Naive B cell (primary cell): Measurements from ENCODE around the gene SFMBT2. TPM values are rescaled to one million over a fixed set of nuclear protein-coding genes. Genes with fewer than 3 reads are reported as not detected.

Experiments
- ATAC-seq, 2 donors: fragments of 150-1000 bp; cut with Tn5 transposase; 2 replicates each; pipeline ENCODE4 v1.10.0; 2021; ENCODE audit warnings: low read depth in 2 of 2, mild to moderate bottlenecking in 2 of 2, moderate library complexity in 2 of 2
- DNase-seq: peaks from one replicate; pipeline ENCODE4 v3.0.0; 2022
- H3K27ac Mint-ChIP-seq, 6 donors: one replicate each; pipeline ENCODE4 v1.8.0; 2020 to 2022; ENCODE audit warnings: mild to moderate bottlenecking in 6 of 6, mixed read lengths in 6 of 6, moderate library complexity in 5 of 6, inconsistent platforms in 2 of 6
- H3K27me3 Mint-ChIP-seq, 3 donors: one replicate each; pipeline ENCODE4 v1.8.0; 2021 to 2022; ENCODE audit warnings: mixed read lengths in 3 of 3, mild to moderate bottlenecking in 1 of 3
- H3K36me3 Mint-ChIP-seq, 2 donors: one replicate each; pipeline ENCODE4 v1.8.0; 2020 to 2022; ENCODE audit warnings: mixed read lengths in 2 of 2, inconsistent platforms in 1 of 2, mild to moderate bottlenecking in 1 of 2
- H3K4me1 Mint-ChIP-seq, 3 donors: one replicate each; pipeline ENCODE4 v1.8.0; 2020 to 2022; ENCODE audit warnings: mixed read lengths in 3 of 3, inconsistent platforms in 1 of 3, mild to moderate bottlenecking in 1 of 3, moderate library complexity in 1 of 3
- H3K4me3 Mint-ChIP-seq, 8 donors: one replicate each; pipeline ENCODE4 v1.8.0; 2020 to 2022; ENCODE audit warnings: mild to moderate bottlenecking in 8 of 8, mixed read lengths in 8 of 8, moderate library complexity in 8 of 8, inconsistent platforms in 2 of 8
- H3K9me3 Mint-ChIP-seq, 7 donors: one replicate each; pipeline ENCODE4 v1.8.0; 2020 to 2022; ENCODE audit warnings: mixed read lengths in 7 of 7, mild to moderate bottlenecking in 5 of 7, inconsistent platforms in 2 of 7, moderate library complexity in 1 of 7
- polyA plus RNA-seq, 6 donors: library from polyadenylated mRNA; unstranded; fragments of 300-500 nt; fragmentation: Illumina TruSeq; gene quantifications; one replicate each; pipeline ENCODE4 v1.2.3, GENCODE V29; 2021; ENCODE audit warnings: low read depth in 6 of 6

Gene SFMBT2
- polyA plus RNA-seq, 6 donors from 2014 or later = 1.0 to 2.3 (median 2.0) TPM; not detected in 1

DNA sequence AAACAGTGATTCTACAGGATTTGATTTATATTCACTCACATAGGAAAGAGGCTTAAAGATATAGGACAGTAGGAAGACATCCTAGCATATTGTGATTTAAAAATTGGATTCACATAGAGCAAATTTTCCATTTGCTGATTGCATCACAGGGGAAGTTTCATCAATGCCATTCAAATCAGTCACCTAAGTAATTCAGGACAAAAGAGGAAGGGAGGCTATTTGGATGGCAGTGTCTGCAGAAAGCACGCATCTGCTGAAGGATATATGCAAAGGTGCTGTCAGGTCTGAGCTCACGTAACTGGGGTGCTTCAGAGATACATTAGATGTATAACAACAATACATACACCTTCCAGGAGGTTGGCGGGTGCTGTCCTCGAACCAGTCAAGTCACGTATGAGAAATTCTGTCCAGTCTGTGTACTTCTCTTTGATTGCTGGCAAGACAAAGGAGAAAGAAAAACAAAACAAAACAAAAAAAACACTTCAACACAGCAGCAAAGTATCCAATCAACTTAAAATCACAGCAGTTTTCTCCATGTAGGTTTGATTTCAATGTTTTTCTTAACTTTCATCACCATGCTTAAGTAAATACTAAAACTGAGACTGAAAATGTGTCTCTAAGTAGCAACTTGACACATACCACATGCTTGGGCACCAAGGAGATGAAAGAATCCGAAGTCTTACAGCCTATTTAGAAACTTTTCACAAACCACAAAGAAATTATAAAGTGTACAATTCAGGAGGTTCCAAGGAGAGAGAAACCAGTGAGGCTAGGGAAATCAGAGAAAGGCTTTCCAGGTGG is 125.1 kb downstream of the SFMBT2 start:
- Mint-ChIP-seq H3K4me1 (peaks cover 0 to 9% (median 7%) of the 10 kb centered on the region in 3 donors), H3K27ac (no peak overlapping the region), H3K27me3 (no peaks in the 10 kb centered on the region), H3K4me3 (no peak overlapping the region), H3K9me3 (no peaks in the 10 kb centered on the region), H3K36me3 (no peaks in the 10 kb centered on the region)
- DNase-seq = no peak
- no peak for ATAC-seq

DNA sequence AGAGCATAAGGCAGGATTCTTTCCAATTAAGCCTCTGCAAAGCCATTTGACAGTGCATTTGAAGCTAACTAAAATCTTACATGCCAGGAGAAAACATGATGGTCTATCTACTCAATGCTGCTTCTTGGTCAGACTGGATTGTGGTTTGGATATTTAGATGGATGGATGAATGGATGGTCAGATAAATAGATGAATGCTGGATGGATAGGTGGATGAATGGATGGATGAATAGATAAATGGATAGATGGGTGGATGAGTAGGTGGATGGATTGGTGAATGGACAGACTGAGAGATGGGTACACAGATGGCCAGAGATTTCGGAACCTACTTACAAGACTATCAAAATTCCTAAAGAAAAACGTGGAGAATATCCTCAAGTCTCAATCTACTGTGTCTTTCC is 127.6 kb downstream of the SFMBT2 start:
- Mint-ChIP-seq H3K36me3 (no peaks in the 10 kb centered on the region), H3K27ac (peak overlapping the region in 1 of 6 donors; percentile 2), H3K4me1 (peaks cover 0 to 10% (median 5%) of the 10 kb centered on the region in 3 donors), H3K4me3 (no peak overlapping the region), H3K9me3 (peaks cover 0 to 1% (median 0%) of the 10 kb centered on the region in 7 donors), H3K27me3 (no peaks in the 10 kb centered on the region)
- no peak for DNase-seq
- ATAC-seq = no peak

DNA sequence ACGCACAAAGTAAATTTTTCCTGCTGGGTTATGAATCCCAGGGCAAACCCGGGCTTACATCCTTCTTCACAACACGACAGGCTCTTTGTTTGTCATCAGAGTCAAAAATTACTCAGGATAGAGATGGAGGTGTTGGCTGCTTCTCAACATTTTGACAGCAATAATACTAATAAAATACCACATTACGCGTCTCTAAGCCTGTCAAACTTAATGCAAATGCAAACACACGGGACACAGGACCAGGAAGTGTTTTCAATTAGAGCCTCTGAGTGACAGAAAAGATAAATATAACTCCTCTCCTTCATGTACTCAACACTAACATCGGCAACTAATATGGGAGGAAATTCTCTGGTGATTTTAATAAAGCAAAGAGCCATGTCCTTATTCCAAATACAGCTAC is 128.4 kb downstream of the SFMBT2 start:
- no peak for ATAC-seq
- Mint-ChIP-seq H3K27ac (no peak overlapping the region), H3K36me3 (no peaks in the 10 kb centered on the region), H3K9me3 (peaks cover 0 to 1% (median 0%) of the 10 kb centered on the region in 7 donors), H3K27me3 (no peaks in the 10 kb centered on the region), H3K4me3 (no peak overlapping the region), H3K4me1 (peaks cover 0 to 10% (median 5%) of the 10 kb centered on the region in 3 donors)
- no peak for DNase-seq

GRCh38 chr10:7281429-7281828 is 129.4 kb downstream of the SFMBT2 start:
- no peak overlapping the region for H3K27ac Mint-ChIP-seq
- H3K27me3 Mint-ChIP-seq = no peaks in the 10 kb centered on the region
- H3K9me3 Mint-ChIP-seq = peaks cover 0 to 1% (median 0%) of the 10 kb centered on the region in 7 donors
- H3K4me1 Mint-ChIP-seq = peaks cover 0 to 10% (median 5%) of the 10 kb centered on the region in 3 donors
- DNase-seq (no peak), ATAC-seq (no peak)
- no peaks in the 10 kb centered on the region for H3K36me3 Mint-ChIP-seq
- H3K4me3 Mint-ChIP-seq = no peak overlapping the region

GRCh38 chr10:7279303-7279702 is 131.5 kb downstream of the SFMBT2 start:
- H3K4me1 Mint-ChIP-seq = peaks cover 0 to 5% (median 4%) of the 10 kb centered on the region in 3 donors
- peak overlapping the region in 1 of 6 donors; percentile 61 for H3K27ac Mint-ChIP-seq
- H3K4me3 Mint-ChIP-seq = no peak overlapping the region
- no peak for DNase-seq
- H3K9me3 Mint-ChIP-seq = peaks cover 0 to 1% (median 0%) of the 10 kb centered on the region in 7 donors
- no peaks in the 10 kb centered on the region for H3K36me3 Mint-ChIP-seq
- no peak for ATAC-seq
- no peaks in the 10 kb centered on the region for H3K27me3 Mint-ChIP-seq

DNA sequence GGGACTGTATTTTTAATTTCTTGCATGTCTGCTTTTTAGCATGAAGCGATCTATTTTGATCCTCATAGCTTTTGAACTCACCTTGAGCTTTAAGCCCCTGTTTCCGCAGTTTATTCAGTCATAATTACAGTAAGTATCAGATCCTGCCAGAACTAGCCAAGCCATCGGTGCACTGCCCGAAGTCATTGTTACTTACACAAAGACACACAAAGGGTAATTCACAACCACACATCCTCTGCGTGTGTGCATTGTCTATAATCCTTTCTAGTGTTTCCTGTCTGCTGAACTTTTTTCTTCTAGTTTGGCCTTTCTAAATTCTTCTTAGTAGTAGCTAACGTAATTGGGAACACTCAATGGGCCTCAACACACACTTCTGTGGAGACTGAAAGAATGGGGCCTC is 133.0 kb downstream of the SFMBT2 start:
- H3K36me3 Mint-ChIP-seq = no peaks in the 10 kb centered on the region
- DNase-seq (no peak), ATAC-seq (no peak)
- H3K4me1 Mint-ChIP-seq = peaks cover 0 to 5% (median 4%) of the 10 kb centered on the region in 3 donors
- peak overlapping the region in 1 of 6 donors; percentile 33 for H3K27ac Mint-ChIP-seq
- peaks cover 0 to 1% (median 0%) of the 10 kb centered on the region in 7 donors for H3K9me3 Mint-ChIP-seq
- no peak overlapping the region for H3K4me3 Mint-ChIP-seq
- no peaks in the 10 kb centered on the region for H3K27me3 Mint-ChIP-seq

DNA sequence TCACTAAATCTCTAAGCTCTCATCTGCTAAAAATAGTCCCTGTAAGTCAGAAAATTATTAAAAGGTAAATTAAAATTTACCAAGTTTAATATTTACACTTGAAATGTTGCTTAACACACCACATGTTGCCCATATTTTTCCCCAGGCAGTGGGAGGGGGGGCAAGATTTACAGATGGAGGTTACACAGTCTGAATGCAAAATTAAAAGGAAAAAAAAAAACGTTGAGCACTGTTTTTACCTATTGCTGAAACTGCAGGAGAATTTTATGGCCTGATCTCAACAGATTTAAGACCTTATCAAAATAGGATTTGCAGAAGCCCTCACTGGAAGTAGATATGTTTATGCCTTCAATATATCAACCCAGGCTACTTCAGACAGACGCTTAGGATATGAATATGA is 133.4 kb downstream of the SFMBT2 start:
- H3K27ac Mint-ChIP-seq = no peak overlapping the region

DNA sequence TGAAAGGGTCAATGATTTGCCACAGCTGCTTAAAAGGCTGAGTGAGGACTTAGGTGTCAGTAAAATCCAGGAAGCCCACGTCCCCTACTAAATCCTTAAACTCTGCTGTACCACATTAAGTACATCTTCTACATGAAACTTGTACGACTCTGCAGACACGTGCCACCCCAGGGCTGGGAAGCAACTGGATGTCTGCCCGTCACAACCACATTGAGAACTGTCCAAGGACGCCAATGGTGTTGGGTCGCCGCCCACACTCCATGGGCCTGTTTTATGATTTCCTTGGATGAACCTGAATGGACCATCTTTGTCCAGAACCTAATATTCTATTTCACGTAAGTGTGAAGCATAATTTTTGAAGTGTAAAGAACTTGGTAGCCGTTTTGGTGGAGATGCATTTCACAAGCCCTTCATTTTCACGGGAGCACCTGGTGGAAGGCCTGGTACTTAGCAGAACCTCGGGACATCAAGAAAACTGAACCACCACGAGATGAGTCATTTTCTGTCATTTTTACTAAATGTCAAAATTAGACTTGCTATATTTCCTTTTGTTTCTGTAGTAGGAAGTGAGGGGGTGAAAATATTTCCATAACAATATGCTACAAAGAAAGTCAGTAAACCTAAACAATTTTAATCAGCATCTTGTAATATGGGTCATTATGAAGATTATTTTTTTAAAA is 134.9 kb downstream of the SFMBT2 start:
- Mint-ChIP-seq H3K9me3 (peaks cover 0 to 1% (median 0%) of the 10 kb centered on the region in 7 donors), H3K4me3 (no peak overlapping the region), H3K36me3 (peaks cover 0 to 5% of the 10 kb centered on the region in 2 donors), H3K4me1 (peaks cover 3 to 5% (median 3%) of the 10 kb centered on the region in 3 donors), H3K27me3 (no peaks in the 10 kb centered on the region), H3K27ac (no peak overlapping the region)
- ATAC-seq = no peak
- no peak for DNase-seq

More for the DNA sequence above, 133.4 kb downstream of the SFMBT2 start:
- no peaks in the 10 kb centered on the region for H3K27me3 Mint-ChIP-seq
- no peak for ATAC-seq
- DNase-seq = no peak
- H3K4me1 Mint-ChIP-seq = peaks cover 0 to 5% (median 4%) of the 10 kb centered on the region in 3 donors
- H3K4me3 Mint-ChIP-seq = no peak overlapping the region
- H3K36me3 Mint-ChIP-seq = no peaks in the 10 kb centered on the region
- peaks cover 0 to 1% (median 0%) of the 10 kb centered on the region in 7 donors for H3K9me3 Mint-ChIP-seq

DNA sequence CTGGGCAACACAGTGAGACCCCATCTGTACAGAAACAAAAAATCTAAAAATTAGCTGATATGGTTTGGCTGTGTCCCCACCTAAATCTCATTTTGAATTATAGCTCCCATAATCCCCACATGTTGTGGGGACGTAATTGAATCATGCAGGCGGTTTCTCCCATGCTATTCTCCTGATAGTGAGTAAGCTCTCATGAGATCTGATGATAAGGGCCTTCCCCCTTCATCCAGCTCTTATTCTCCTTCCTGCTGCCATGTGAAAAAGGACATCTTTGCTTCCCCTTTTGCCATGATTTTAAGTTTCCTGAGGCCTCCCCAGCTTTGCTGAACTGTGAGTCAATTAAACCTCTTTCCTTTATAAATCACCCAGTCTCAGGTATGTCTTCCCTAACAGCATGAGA is 136.5 kb downstream of the SFMBT2 start:
- ATAC-seq (no peak), DNase-seq (no peak)
- H3K9me3 Mint-ChIP-seq = peaks cover 0 to 1% (median 0%) of the 10 kb centered on the region in 7 donors
- H3K4me3 Mint-ChIP-seq = no peak overlapping the region
- no peaks in the 10 kb centered on the region for H3K27me3 Mint-ChIP-seq
- H3K36me3 Mint-ChIP-seq = peaks cover 0 to 5% of the 10 kb centered on the region in 2 donors
- peak overlapping the region in 1 of 6 donors; percentile 65 for H3K27ac Mint-ChIP-seq
- peaks cover 0 to 3% (median 0%) of the 10 kb centered on the region in 3 donors for H3K4me1 Mint-ChIP-seq

- Mint-ChIP-seq H3K4me3 (no peak overlapping the region), H3K36me3 (peaks cover 0 to 5% of the 10 kb centered on the region in 2 donors), H3K4me1 (peaks cover 0 to 3% (median 0%) of the 10 kb centered on the region in 3 donors), H3K27ac (peak overlapping the region in 1 of 6 donors; percentile 51), H3K9me3 (no peaks in the 10 kb centered on the region), H3K27me3 (no peaks in the 10 kb centered on the region)
- DNase-seq (no peak), ATAC-seq (no peak)
These were observed 138.8 kb downstream of the SFMBT2 start for GRCh38 chr10:7272008-7272407.

DNA sequence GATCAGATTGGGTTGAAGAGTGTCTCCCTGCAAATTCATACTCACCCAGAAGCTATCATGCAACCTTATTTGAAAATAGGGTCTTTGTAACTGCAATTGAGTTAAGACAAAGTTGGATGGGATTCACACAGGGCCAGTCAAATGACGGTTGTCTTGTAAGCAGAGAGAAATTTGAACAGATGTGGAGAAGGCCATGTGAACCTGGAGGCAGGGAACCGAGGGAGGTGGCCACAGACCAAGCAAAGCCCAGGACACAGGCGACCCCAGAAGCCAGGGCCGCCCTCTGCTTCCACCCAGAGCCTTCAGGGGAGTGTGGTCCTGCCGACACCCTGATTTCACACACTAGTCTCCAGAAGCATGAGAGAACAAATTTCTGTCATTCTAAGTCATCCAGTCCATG is 140.8 kb downstream of the SFMBT2 start:
- no peak overlapping the region for H3K4me3 Mint-ChIP-seq
- no peaks in the 10 kb centered on the region for H3K27me3 Mint-ChIP-seq
- no peak for ATAC-seq
- no peaks in the 10 kb centered on the region for H3K9me3 Mint-ChIP-seq
- DNase-seq = no peak
- H3K36me3 Mint-ChIP-seq = peaks cover 0 to 5% of the 10 kb centered on the region in 2 donors
- no peak overlapping the region for H3K27ac Mint-ChIP-seq
- H3K4me1 Mint-ChIP-seq = peaks cover 4 to 10% (median 6%) of the 10 kb centered on the region in 3 donors

DNA sequence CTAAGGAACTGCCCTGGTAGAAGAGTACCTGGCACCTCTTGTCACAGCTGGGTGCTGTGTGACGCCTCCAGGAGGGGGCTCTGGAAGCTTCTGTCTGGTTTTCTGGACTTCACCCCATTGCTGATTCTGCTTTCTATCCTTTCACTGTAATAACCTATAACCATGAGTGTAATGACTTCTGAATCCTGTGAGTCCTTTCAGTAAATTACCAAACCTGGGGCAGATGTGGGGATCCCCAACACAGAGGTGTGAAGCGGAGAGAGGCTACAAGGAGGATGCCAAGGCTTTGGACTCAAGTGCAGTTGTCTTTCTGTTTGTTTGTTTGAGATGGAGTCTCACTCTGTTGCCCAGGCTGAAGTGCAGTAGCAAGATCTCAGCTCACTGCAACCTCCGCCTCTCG is 143.7 kb downstream of the SFMBT2 start:
- no peak for ATAC-seq
- H3K4me1 Mint-ChIP-seq = peaks cover 4 to 10% (median 6%) of the 10 kb centered on the region in 3 donors
- H3K4me3 Mint-ChIP-seq = no peak overlapping the region
- peaks cover 0 to 5% of the 10 kb centered on the region in 2 donors for H3K36me3 Mint-ChIP-seq
- H3K27ac Mint-ChIP-seq = peak overlapping the region in 1 of 6 donors; percentile 76
- no peaks in the 10 kb centered on the region for H3K9me3 Mint-ChIP-seq
- no peaks in the 10 kb centered on the region for H3K27me3 Mint-ChIP-seq
- DNase-seq = no peak

GRCh38 chr10:7265396-7266123 is 145.3 kb downstream of the SFMBT2 start:
- Mint-ChIP-seq H3K9me3 (no peaks in the 10 kb centered on the region), H3K27me3 (no peaks in the 10 kb centered on the region), H3K4me3 (no peak overlapping the region), H3K36me3 (no peaks in the 10 kb centered on the region), H3K27ac (peak overlapping the region in 1 of 6 donors; percentile 61), H3K4me1 (peaks cover 5 to 9% (median 8%) of the 10 kb centered on the region in 3 donors)
- DNase-seq (no peak), ATAC-seq (no peak)
